Measurements from ENCODE around the gene ZNF316. TPM values are rescaled to one million over a fixed set of nuclear protein-coding genes. Genes with fewer than 3 reads are reported as not detected.
A peak's percentile ranks its signal among the peaks of the same experiment; 100 is the strongest.

The ZNF316 gene
- total and polyA plus RNA-seq, 12 donors: 7.6 to 20.8 (median 14.0) TPM

- no peak for DNase-seq
- Histone ChIP-seq H3K4me3 (no peak overlapping the region), H3K27ac (no peak overlapping the region), H3K9me3 (no peaks in the 10 kb centered on the region), H3K27me3 (peaks cover 0 to 33% (median 0%) of the 10 kb centered on the region in 7 donors), H3K36me3 (peaks cover 0 to 25% (median 0%) of the 10 kb centered on the region in 9 donors), H3K4me1 (peaks cover 0 to 16% (median 11%) of the 10 kb centered on the region in 9 donors)
- WGBS, 2 donors: 63 to 69% methylated on average over 5 to 6 of the region's 7 CpGs
- intact Hi-C loops (cut with DNase I): no loop called here
- ATAC-seq: no peak
- TF ChIP-seq, protein P1, sequence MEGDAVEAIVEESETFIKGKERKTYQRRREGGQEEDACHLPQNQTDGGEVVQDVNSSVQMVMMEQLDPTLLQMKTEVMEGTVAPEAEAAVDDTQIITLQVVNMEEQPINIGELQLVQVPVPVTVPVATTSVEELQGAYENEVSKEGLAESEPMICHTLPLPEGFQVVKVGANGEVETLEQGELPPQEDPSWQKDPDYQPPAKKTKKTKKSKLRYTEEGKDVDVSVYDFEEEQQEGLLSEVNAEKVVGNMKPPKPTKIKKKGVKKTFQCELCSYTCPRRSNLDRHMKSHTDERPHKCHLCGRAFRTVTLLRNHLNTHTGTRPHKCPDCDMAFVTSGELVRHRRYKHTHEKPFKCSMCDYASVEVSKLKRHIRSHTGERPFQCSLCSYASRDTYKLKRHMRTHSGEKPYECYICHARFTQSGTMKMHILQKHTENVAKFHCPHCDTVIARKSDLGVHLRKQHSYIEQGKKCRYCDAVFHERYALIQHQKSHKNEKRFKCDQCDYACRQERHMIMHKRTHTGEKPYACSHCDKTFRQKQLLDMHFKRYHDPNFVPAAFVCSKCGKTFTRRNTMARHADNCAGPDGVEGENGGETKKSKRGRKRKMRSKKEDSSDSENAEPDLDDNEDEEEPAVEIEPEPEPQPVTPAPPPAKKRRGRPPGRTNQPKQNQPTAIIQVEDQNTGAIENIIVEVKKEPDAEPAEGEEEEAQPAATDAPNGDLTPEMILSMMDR (IDR thresholded peaks at IDR 0.05): no peak
Observed at GRCh38 chr7:6612819-6613218, 24.3 kb upstream of the ZNF316 start.

GRCh38 chr7:6613706-6614105 lies 23.4 kb upstream of the ZNF316 start:
- ATAC-seq (no peak), DNase-seq (no peak)
- 14 to 23% methylated on average over 2 of the region's 2 CpGs for WGBS, 2 donors
- Histone ChIP-seq H3K27me3 (peaks cover 0 to 33% (median 0%) of the 10 kb centered on the region in 7 donors), H3K4me1 (peaks cover 0 to 16% (median 11%) of the 10 kb centered on the region in 9 donors), H3K4me3 (no peak overlapping the region), H3K27ac (no peak overlapping the region), H3K9me3 (no peaks in the 10 kb centered on the region), H3K36me3 (peaks cover 0 to 24% (median 0%) of the 10 kb centered on the region in 9 donors)
- intact Hi-C loops (cut with DNase I): no loop called here
- TF ChIP-seq, protein P1 (IDR thresholded peaks at IDR 0.05): no peak

- H3K9me3 ChIP-seq: no peaks in the 10 kb centered on the region
- peak; percentile 41 to 84 (median 56) for ATAC-seq
- WGBS, 2 donors: 4 to 5% methylated on average over 48 to 81 of the region's 91 CpGs
- peaks cover 0 to 33% (median 0%) of the 10 kb centered on the region in 7 donors for H3K27me3 ChIP-seq
- H3K4me1 ChIP-seq: peaks cover 0 to 16% (median 11%) of the 10 kb centered on the region in 9 donors
- TF ChIP-seq, protein P1 (IDR thresholded peaks at IDR 0.05): peak in 3 of 9 donors; percentile 21 to 23 (median 22)
- H3K27ac ChIP-seq: peak within 1 kb of the TSS in 7 of 10 donors; percentile 40 to 68 (median 55)
- intact Hi-C loops (cut with DNase I): no loop called here
- peaks cover 0 to 24% (median 0%) of the 10 kb centered on the region in 9 donors for H3K36me3 ChIP-seq
- H3K4me3 ChIP-seq: peak within 1 kb of the TSS; percentile 44 to 86 (median 74)
- DNase-seq: no peak
Observed at GRCh38 chr7:6614953-6615722, 22.0 kb upstream of the ZNF316 start, which contains the start of gene ZNF853. Gene ZNF853 (plus strand): TSS chr7:6615610. CDS start chr7:6616175, 565 bp downstream.

DNA sequence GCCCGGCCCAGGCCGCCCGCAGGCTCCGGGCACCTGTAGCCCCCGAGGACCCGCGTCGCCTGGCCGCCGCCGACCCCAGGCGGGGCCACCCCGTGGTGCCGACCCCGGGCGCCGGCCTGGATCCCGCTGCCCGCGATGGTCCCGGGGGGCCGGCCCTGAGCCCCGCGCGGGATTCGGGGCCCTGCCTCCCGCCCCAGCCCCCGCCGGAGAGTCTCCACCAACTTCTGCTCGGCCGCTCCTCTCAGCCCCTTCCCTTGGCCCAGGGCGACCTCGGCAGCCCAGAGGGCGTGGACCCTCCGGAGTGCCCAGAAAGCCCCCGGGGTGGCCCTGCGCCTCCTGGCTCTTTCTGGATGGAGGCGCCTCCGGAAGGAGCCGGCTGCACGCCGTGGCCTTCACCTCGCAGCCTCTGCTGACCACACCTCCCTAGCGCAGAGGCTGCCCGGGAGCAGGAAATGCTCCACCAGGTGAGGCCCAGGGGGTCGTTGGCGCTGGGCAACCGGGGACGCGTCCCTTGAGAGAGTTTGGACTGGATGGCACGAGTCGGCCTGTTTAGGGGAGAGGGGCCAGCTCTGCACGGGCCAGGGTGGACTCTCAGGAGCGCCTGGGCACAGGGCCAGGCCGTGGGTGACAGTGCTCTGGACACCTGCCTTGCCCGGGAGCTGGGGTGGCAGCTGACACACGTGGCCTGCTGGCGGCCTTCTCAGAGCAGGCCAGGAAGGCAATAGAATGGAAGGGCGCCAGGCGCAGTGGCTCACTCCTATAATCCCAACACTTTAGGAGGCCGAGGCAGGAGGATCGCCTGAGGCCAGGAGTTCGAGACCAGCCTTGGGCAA lies 21.2 kb upstream of the ZNF316 start:
- H3K27ac ChIP-seq: peak overlapping the region in 6 of 10 donors; percentile 36 to 67 (median 54)
- TF ChIP-seq, protein P1 (IDR thresholded peaks at IDR 0.05): no peak

More for the DNA sequence above, 21.2 kb upstream of the ZNF316 start:
- WGBS, 2 donors: 8 to 13% methylated on average over 41 to 63 of the region's 63 CpGs
- intact Hi-C loops (cut with DNase I): no loop called here
- DNase-seq (no peak), ATAC-seq (peak in 7 of 8 donors; percentile 36 to 53 (median 45))
- H3K4me3 ChIP-seq: peak overlapping the region; percentile 44 to 86 (median 74)
- H3K4me1 ChIP-seq: peaks cover 0 to 16% (median 11%) of the 10 kb centered on the region in 9 donors
- H3K27me3 ChIP-seq: peaks cover 0 to 33% (median 0%) of the 10 kb centered on the region in 7 donors
- H3K9me3 ChIP-seq: no peaks in the 10 kb centered on the region
- peaks cover 0 to 26% (median 0%) of the 10 kb centered on the region in 9 donors for H3K36me3 ChIP-seq
